ENCODE measurements around the gene TENT5A.
"Not testable (repeated sequence)": the region's sequence is repeated elsewhere in the genome, so short reads cannot be mapped to it uniquely, and the experiment has no call there.

TENT5A gene

GRCh38 chr6:81787313-81788068 lies 35.0 kb upstream of the TENT5A start:
- TF ChIP-seq CTCF (IDR thresholded peaks at IDR 0.05; ENCODE audit: low read length, missing control alignments), result no peak

GRCh38 chr6:81786150-81786549 lies 33.7 kb upstream of the TENT5A start:
- no peak overlapping the region for H3K4me3 ChIP-seq (replicated peaks; ENCODE audit: low read depth, low read length)
- no peak for DNase-seq (ENCODE audit: low read depth)
- TF ChIP-seq CTCF (IDR thresholded peaks at IDR 0.05; ENCODE audit: low read length, missing control alignments), result no peak

More at GRCh38 chr6:81787313-81788068, 35.0 kb upstream of the TENT5A start:
- peak; percentile 58 for DNase-seq (ENCODE audit: low read depth)
- no peak overlapping the region for H3K4me3 ChIP-seq (replicated peaks; ENCODE audit: low read depth, low read length)

GRCh38 chr6:81785377-81785776 lies 32.9 kb upstream of the TENT5A start:
- no peak overlapping the region for H3K4me3 ChIP-seq (replicated peaks; ENCODE audit: low read depth, low read length)
- no peak for TF ChIP-seq CTCF (IDR thresholded peaks at IDR 0.05; ENCODE audit: low read length, missing control alignments)
- DNase-seq (ENCODE audit: low read depth), result no peak

- no peak for DNase-seq (ENCODE audit: low read depth)
- H3K4me3 ChIP-seq (replicated peaks; ENCODE audit: low read depth, low read length), result no peak overlapping the region
- TF ChIP-seq CTCF (IDR thresholded peaks at IDR 0.05; ENCODE audit: low read length, missing control alignments), result no peak
Measured at GRCh38 chr6:81783893-81784292, 31.4 kb upstream of the TENT5A start.

- H3K4me3 ChIP-seq (replicated peaks; ENCODE audit: low read depth, low read length), result no peak overlapping the region
- TF ChIP-seq CTCF (IDR thresholded peaks at IDR 0.05; ENCODE audit: low read length, missing control alignments), result no peak
- DNase-seq (ENCODE audit: low read depth), result no peak
Measured at GRCh38 chr6:81781624-81782023, 29.1 kb upstream of the TENT5A start.

GRCh38 chr6:81777586-81778268 lies 25.2 kb upstream of the TENT5A start:
- DNase-seq (ENCODE audit: low read depth), result no peak
- no peak for TF ChIP-seq CTCF (IDR thresholded peaks at IDR 0.05; ENCODE audit: low read length, missing control alignments)
- no peak overlapping the region for H3K4me3 ChIP-seq (replicated peaks; ENCODE audit: low read depth, low read length)

- DNase-seq (ENCODE audit: low read depth), result peak; percentile 55
- H3K4me3 ChIP-seq (replicated peaks; ENCODE audit: low read depth, low read length), result not testable (repeated sequence)
Measured at GRCh38 chr6:81776219-81776618, 23.7 kb upstream of the TENT5A start.
